Esophagus squamous epithelium (tissue), 4 donors: Measurements from ENCODE around the gene OTOP1.

Experiments
- CTCF ChIP-seq, 6 experiments: fragments of 450-650 bp in 4 of 6; fragments of 200-600 bp in 2 of 6; sonication (generic) in 2 of 6; IDR thresholded peaks; one replicate each; pipeline ENCODE4 v1.5.1; 2016 to 2019; ENCODE audit warnings: antibody characterized with exemption in 6 of 6, mild to moderate bottlenecking in 4 of 6, moderate library complexity in 4 of 6
- POLR2A ChIP-seq, 4 donors: fragments of 450-650 bp; IDR thresholded peaks; one replicate each; pipeline ENCODE4 v1.6.1; 2017; ENCODE audit warnings: antibody characterized with exemption in 4 of 4, mild to moderate bottlenecking in 4 of 4, moderate library complexity in 3 of 4

- TF ChIP-seq CTCF (IDR thresholded peaks at IDR 0.05) (no peak), POLR2A (IDR thresholded peaks at IDR 0.05) (no peak)
Measured at GRCh38 chr4:4216648-4217047, 10.1 kb downstream of the OTOP1 start.
